WTC11 (cell line): ENCODE measurements around the gene ANO2. TPM values are rescaled to one million over a fixed set of nuclear protein-coding genes. Genes with fewer than 3 reads are reported as not detected.

Experiments used
- ATAC-seq: fragments of 200-7000 bp; cut with Tn5 transposase; 2 replicates; pipeline ENCODE4 v1.10.0; 2021; ENCODE audit warnings: mild to moderate bottlenecking, moderate library complexity
- CTCF ChIA-PET: fragments of 300-600 bp; sonication (Branson Sonifier 250); formaldehyde crosslinking; loops from one replicate; lab custom pipeline; 2021; ENCODE audit warnings: antibody characterized with exemption; lab: Charles Lee
- POLR2A ChIA-PET: fragments of 350-600 bp; sonication (Branson Sonifier 250); formaldehyde crosslinking; loops from one replicate; lab custom pipeline; 2021; ENCODE audit warnings: antibody characterized with exemption; lab: Charles Lee
- DNase-seq: peaks from one replicate; pipeline ENCODE4 v3.0.0; 2021; ENCODE audit warnings: low spot score
- H3K27ac Mint-ChIP-seq: 2 replicates; pipeline ENCODE4 v1.8.0; 2021; ENCODE audit warnings: mixed read lengths
- H3K27me3 Mint-ChIP-seq: 2 replicates; pipeline ENCODE4 v1.8.0; 2021; ENCODE audit warnings: low read depth, mild to moderate bottlenecking, moderate library complexity, mixed read lengths
- H3K36me3 Mint-ChIP-seq: 2 replicates; pipeline ENCODE4 v1.8.0; 2021; ENCODE audit warnings: mixed read lengths
- H3K4me1 Mint-ChIP-seq: 2 replicates; pipeline ENCODE4 v1.8.0; 2022; ENCODE audit warnings: mixed read lengths
- H3K4me3 Mint-ChIP-seq: 2 replicates; pipeline ENCODE4 v1.8.0; 2021; ENCODE audit warnings: mild to moderate bottlenecking, moderate library complexity, mixed read lengths
- H3K9me3 Mint-ChIP-seq: 2 replicates; pipeline ENCODE4 v1.8.0; 2021; ENCODE audit warnings: mixed read lengths
- AFF4 ChIP-seq: sonication (generic); formaldehyde crosslinking; IDR thresholded peaks from 2 replicates; pipeline ENCODE4 v1.8.1; 2023; ENCODE audit warnings: mild to moderate bottlenecking, missing genetic modification reagents, borderline replicate concordance
- ARID4B ChIP-seq: sonication (generic); formaldehyde crosslinking; IDR thresholded peaks from 2 replicates; pipeline ENCODE4 v1.8.0; 2023; ENCODE audit warnings: missing genetic modification reagents, mild to moderate bottlenecking, borderline replicate concordance
- ATF2 ChIP-seq: sonication (generic); formaldehyde crosslinking; IDR thresholded peaks from 2 replicates; pipeline ENCODE4 v1.8.1; 2022; ENCODE audit warnings: low read depth, missing genetic modification reagents, borderline replicate concordance
- CREB1 ChIP-seq: sonication (generic); formaldehyde crosslinking; IDR thresholded peaks from 2 replicates; pipeline ENCODE4 v1.8.0; 2023; ENCODE audit warnings: mild to moderate bottlenecking, missing genetic modification reagents
- E2F5 ChIP-seq: sonication (generic); formaldehyde crosslinking; IDR thresholded peaks from 2 replicates; pipeline ENCODE4 v1.8.1; 2022; ENCODE audit warnings: mild to moderate bottlenecking, moderate library complexity, missing genetic modification reagents
- FOXK1 ChIP-seq: sonication (generic); formaldehyde crosslinking; IDR thresholded peaks from 2 replicates; pipeline ENCODE4 v1.8.0; 2022; ENCODE audit warnings: mild to moderate bottlenecking, moderate library complexity, missing genetic modification reagents
- HMGA2 ChIP-seq: fragments of 250-450 bp; sonication (Bioruptor Pico); IDR thresholded peaks from 2 replicates; pipeline ENCODE4 v1.4.0; 2021; ENCODE audit warnings: mild to moderate bottlenecking, moderate library complexity
- HMGXB4 ChIP-seq: sonication (generic); formaldehyde crosslinking; IDR thresholded peaks from 2 replicates; pipeline ENCODE4 v1.8.1; 2023; ENCODE audit warnings: mild to moderate bottlenecking, moderate library complexity, missing genetic modification reagents
- MLX ChIP-seq: sonication (generic); formaldehyde crosslinking; IDR thresholded peaks from 2 replicates; pipeline ENCODE4 v1.8.1; 2023; ENCODE audit warnings: mild to moderate bottlenecking, missing genetic modification reagents, moderate library complexity
- RELA ChIP-seq: sonication (generic); formaldehyde crosslinking; IDR thresholded peaks from 2 replicates; pipeline ENCODE4 v1.8.1; 2022; ENCODE audit warnings: missing genetic modification reagents, mild to moderate bottlenecking, borderline replicate concordance
- SOX15 ChIP-seq: fragments of 250-450 bp; sonication (Bioruptor Pico); IDR thresholded peaks from 2 replicates; pipeline ENCODE4 v1.9.0; 2021; ENCODE audit warnings: mild to moderate bottlenecking
- ZBTB21 ChIP-seq: sonication (generic); formaldehyde crosslinking; IDR thresholded peaks from 2 replicates; pipeline ENCODE4 v1.8.1; 2023; ENCODE audit warnings: mild to moderate bottlenecking, missing genetic modification reagents, borderline replicate concordance
- ZNF232 ChIP-seq: sonication (generic); formaldehyde crosslinking; IDR thresholded peaks from 2 replicates; pipeline ENCODE4 v1.8.0; 2022; ENCODE audit warnings: mild to moderate bottlenecking, missing genetic modification reagents
- ZNF416 ChIP-seq: fragments of 250-450 bp; sonication (Bioruptor Pico); IDR thresholded peaks from 2 replicates; pipeline ENCODE4 v1.9.0; 2021; ENCODE audit warnings: mild to moderate bottlenecking, inconsistent platforms
- total RNA-seq: library from RNA; stranded (reverse); gene quantifications from 3 replicates; pipeline ENCODE4 v1.2.3, GENCODE V29; 2021

The ANO2 gene
- total RNA-seq, 1 experiment from 2014 or later, result 2.8 TPM

- TF ChIP-seq ARID4B (no peak), ZBTB21 (CRISPR knock-in tag) (no peak), ZNF232 (CRISPR knock-in tag) (no peak), RELA (CRISPR knock-in tag) (no peak), MLX (no peak), SOX15 (CRISPR knock-in tag) (no peak), E2F5 (CRISPR knock-in tag) (no peak), ZNF416 (CRISPR knock-in tag) (no peak)
Measured at GRCh38 chr12:5524116-5524768, 420.8 kb downstream of the ANO2 start (continued).

GRCh38 chr12:5523396-5524115 is 421.5 kb downstream of the ANO2 start:
- no peak overlapping the region for H3K4me3 Mint-ChIP-seq
- H3K4me1 Mint-ChIP-seq, result peaks cover 6% of the 10 kb centered on the region
- ChIA-PET CTCF (no interaction called here), POLR2A (no interaction called here)
- DNase-seq (no peak), ATAC-seq (no peak)
- no peaks in the 10 kb centered on the region for H3K36me3 Mint-ChIP-seq
- no peaks in the 10 kb centered on the region; the same call in 1 of the 2 replicates for H3K27me3 Mint-ChIP-seq
- H3K27ac Mint-ChIP-seq, result no peak overlapping the region
- H3K9me3 Mint-ChIP-seq, result no peaks in the 10 kb centered on the region
- no peak for TF ChIP-seq ATF2 (CRISPR knock-in tag)
- TF ChIP-seq HMGA2 (CRISPR knock-in tag), result no peak
- no peak for TF ChIP-seq CREB1
- TF ChIP-seq FOXK1 (CRISPR knock-in tag), result no peak
- no peak for TF ChIP-seq HMGXB4 (CRISPR knock-in tag)
- no peak for TF ChIP-seq AFF4 (CRISPR knock-in tag)
